ENCODE data around the gene FANCF.

Gene FANCF

GRCh38 chr11:22597062-22597461 lies 28.6 kb downstream of the FANCF start:
- no peak for DNase-seq (ENCODE audit: low read depth in 1 of 2, low spot score in 1 of 2)
- TF ChIP-seq REST (IDR thresholded peaks at IDR 0.05; ENCODE audit: insufficient replicate concordance, low read depth) (no peak), GABPA (IDR thresholded peaks at IDR 0.05; ENCODE audit: low read depth) (no peak), CTCF (IDR thresholded peaks at IDR 0.05; ENCODE audit: insufficient read depth, low read length) (no peak)
- H3K27me3 ChIP-seq (ENCODE audit: insufficient read depth, poor library complexity, severe bottlenecking): no peaks in the 10 kb centered on the region
- no peak overlapping the region for H3K4me3 ChIP-seq (replicated peaks; ENCODE audit: insufficient read depth, low read length)
- no peak overlapping the region for H3K27ac ChIP-seq (replicated peaks)

GRCh38 chr11:22584976-22585375 lies 40.6 kb downstream of the FANCF start:
- H3K4me3 ChIP-seq (replicated peaks; ENCODE audit: insufficient read depth, low read length): no peak overlapping the region
- no peak for DNase-seq (ENCODE audit: low read depth in 1 of 2, low spot score in 1 of 2)
- TF ChIP-seq CTCF (IDR thresholded peaks at IDR 0.05; ENCODE audit: insufficient read depth, low read length): no peak
- no peak for TF ChIP-seq SPI1 (IDR thresholded peaks at IDR 0.05; ENCODE audit: borderline replicate concordance, low read depth)
- TF ChIP-seq GABPA (IDR thresholded peaks at IDR 0.05; ENCODE audit: low read depth): no peak
- no peak for TF ChIP-seq POLR2AphosphoS5 (IDR thresholded peaks at IDR 0.05; ENCODE audit: low read depth)
- TF ChIP-seq REST (IDR thresholded peaks at IDR 0.05; ENCODE audit: insufficient replicate concordance, low read depth): no peak
- H3K27ac ChIP-seq (replicated peaks): no peak overlapping the region
- no peaks in the 10 kb centered on the region for H3K27me3 ChIP-seq (ENCODE audit: insufficient read depth, poor library complexity, severe bottlenecking)

- no peak for TF ChIP-seq CTCF (IDR thresholded peaks at IDR 0.05; ENCODE audit: insufficient read depth, low read length)
- no peak for TF ChIP-seq SPI1 (IDR thresholded peaks at IDR 0.05; ENCODE audit: borderline replicate concordance, low read depth)
- no peak for TF ChIP-seq POLR2AphosphoS5 (IDR thresholded peaks at IDR 0.05; ENCODE audit: low read depth)
- no peak for TF ChIP-seq GABPA (IDR thresholded peaks at IDR 0.05; ENCODE audit: low read depth)
- TF ChIP-seq REST (IDR thresholded peaks at IDR 0.05; ENCODE audit: insufficient replicate concordance, low read depth): no peak
- no peaks in the 10 kb centered on the region for H3K27me3 ChIP-seq (ENCODE audit: insufficient read depth, poor library complexity, severe bottlenecking)
- H3K4me3 ChIP-seq (replicated peaks; ENCODE audit: insufficient read depth, low read length): no peak overlapping the region
- no peak for DNase-seq (ENCODE audit: low read depth in 1 of 2, low spot score in 1 of 2)
- H3K27ac ChIP-seq (replicated peaks): no peak overlapping the region
Observed at GRCh38 chr11:22583963-22584492, 41.6 kb downstream of the FANCF start.
